Nephron progenitor cell (in vitro differentiated cells): ENCODE data around the gene SPAG6.
A peak's percentile ranks its signal among the peaks of the same experiment; 100 is the strongest.

ENCODE experiments used
- DNase-seq: peaks from one replicate; pipeline ENCODE4 v3.0.0; 2021
- H3K27ac Mint-ChIP-seq: 2 replicates; pipeline ENCODE4 v1.8.0; 2021; ENCODE audit warnings: mild to moderate bottlenecking, moderate library complexity, mixed read lengths
- H3K27me3 Mint-ChIP-seq: 2 replicates; pipeline ENCODE4 v1.8.0; 2021; ENCODE audit warnings: mild to moderate bottlenecking, low read depth, mixed read lengths; ENCODE audit not compliant: poor library complexity
- H3K36me3 Mint-ChIP-seq: 2 replicates; pipeline ENCODE4 v1.8.0; 2021; ENCODE audit warnings: low read depth, mixed read lengths
- H3K4me1 Mint-ChIP-seq: 2 replicates; pipeline ENCODE4 v1.8.0; 2021; ENCODE audit warnings: mixed read lengths
- H3K4me3 Mint-ChIP-seq: 2 replicates; pipeline ENCODE4 v1.8.0; 2021; ENCODE audit warnings: mild to moderate bottlenecking, moderate library complexity, mixed read lengths
- H3K9me3 Mint-ChIP-seq: 2 replicates; pipeline ENCODE4 v1.8.0; 2021; ENCODE audit warnings: mild to moderate bottlenecking, moderate library complexity, mixed read lengths
- CTCF ChIP-seq: fragments of 200-600 bp; sonication (generic); IDR thresholded peaks from 2 replicates; pipeline ENCODE4 v1.5.0; 2021; ENCODE audit warnings: antibody characterized with exemption

Gene SPAG6

GRCh38 chr10:22317076-22317370 lies 28.3 kb upstream of the SPAG6 start:
- Mint-ChIP-seq H3K27me3 (peaks cover 48% of the 10 kb centered on the region), H3K27ac (peak overlapping the region; percentile 95), H3K4me3 (peak overlapping the region; percentile 92), H3K36me3 (no peaks in the 10 kb centered on the region), H3K4me1 (peaks cover 50% of the 10 kb centered on the region), H3K9me3 (no peaks in the 10 kb centered on the region)
- DNase-seq = no peak
- TF ChIP-seq CTCF = no peak

- H3K9me3 Mint-ChIP-seq = no peaks in the 10 kb centered on the region
- H3K4me3 Mint-ChIP-seq = peak overlapping the region; percentile 92
- no peak for TF ChIP-seq CTCF
- H3K4me1 Mint-ChIP-seq = peaks cover 58% of the 10 kb centered on the region
- H3K27ac Mint-ChIP-seq = no peak overlapping the region
- peaks cover 57% of the 10 kb centered on the region for H3K27me3 Mint-ChIP-seq
- H3K36me3 Mint-ChIP-seq = no peaks in the 10 kb centered on the region
- no peak for DNase-seq
Observed at GRCh38 chr10:22317771-22318565, 27.3 kb upstream of the SPAG6 start.

- peaks cover 66% of the 10 kb centered on the region for H3K4me1 Mint-ChIP-seq
- H3K36me3 Mint-ChIP-seq = no peaks in the 10 kb centered on the region
- H3K4me3 Mint-ChIP-seq = peak overlapping the region; percentile 92
- H3K27me3 Mint-ChIP-seq = peaks cover 66% of the 10 kb centered on the region
- DNase-seq = no peak
- H3K27ac Mint-ChIP-seq = no peak overlapping the region
- no peaks in the 10 kb centered on the region for H3K9me3 Mint-ChIP-seq
- TF ChIP-seq CTCF = no peak
Observed at GRCh38 chr10:22318772-22319171, 26.5 kb upstream of the SPAG6 start.

GRCh38 chr10:22319547-22319979 lies 25.7 kb upstream of the SPAG6 start:
- no peak for TF ChIP-seq CTCF
- peaks cover 69% of the 10 kb centered on the region for H3K27me3 Mint-ChIP-seq
- peak overlapping the region; percentile 92 for H3K4me3 Mint-ChIP-seq
- no peak for DNase-seq
- H3K36me3 Mint-ChIP-seq = no peaks in the 10 kb centered on the region
- H3K4me1 Mint-ChIP-seq = peaks cover 73% of the 10 kb centered on the region
- H3K9me3 Mint-ChIP-seq = no peaks in the 10 kb centered on the region
- no peak overlapping the region for H3K27ac Mint-ChIP-seq

GRCh38 chr10:22319980-22320558 lies 25.2 kb upstream of the SPAG6 start:
- peaks cover 69% of the 10 kb centered on the region for H3K27me3 Mint-ChIP-seq
- H3K4me1 Mint-ChIP-seq = peaks cover 73% of the 10 kb centered on the region
- DNase-seq = no peak

More at GRCh38 chr10:22319980-22320558, 25.2 kb upstream of the SPAG6 start:
- H3K36me3 Mint-ChIP-seq = no peaks in the 10 kb centered on the region
- peak overlapping the region; percentile 92 for H3K4me3 Mint-ChIP-seq
- no peak for TF ChIP-seq CTCF
- no peaks in the 10 kb centered on the region for H3K9me3 Mint-ChIP-seq
- no peak overlapping the region for H3K27ac Mint-ChIP-seq
